Measurements from ENCODE around the gene SLC1A2.

DNA sequence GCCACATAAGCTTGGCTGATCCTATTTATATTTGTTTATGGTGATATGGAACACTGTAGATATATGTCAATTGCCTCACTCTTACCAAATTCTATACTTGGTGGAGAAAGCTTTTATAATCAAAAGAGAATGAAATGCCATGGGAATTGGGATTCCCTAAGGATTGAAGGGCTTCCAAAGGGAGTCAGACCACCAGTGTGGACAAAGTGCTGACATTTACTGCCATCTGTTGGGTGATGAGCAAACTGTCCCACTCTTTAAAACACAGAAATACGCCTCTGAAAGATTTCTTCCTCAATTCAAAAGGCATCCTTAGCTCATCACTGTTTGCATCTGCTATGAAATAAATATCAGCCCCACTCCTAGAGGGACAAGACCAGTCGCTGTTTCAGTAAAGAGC is 7.1 kb downstream of the SLC1A2 start:
- TF ChIP-seq, protein P1, sequence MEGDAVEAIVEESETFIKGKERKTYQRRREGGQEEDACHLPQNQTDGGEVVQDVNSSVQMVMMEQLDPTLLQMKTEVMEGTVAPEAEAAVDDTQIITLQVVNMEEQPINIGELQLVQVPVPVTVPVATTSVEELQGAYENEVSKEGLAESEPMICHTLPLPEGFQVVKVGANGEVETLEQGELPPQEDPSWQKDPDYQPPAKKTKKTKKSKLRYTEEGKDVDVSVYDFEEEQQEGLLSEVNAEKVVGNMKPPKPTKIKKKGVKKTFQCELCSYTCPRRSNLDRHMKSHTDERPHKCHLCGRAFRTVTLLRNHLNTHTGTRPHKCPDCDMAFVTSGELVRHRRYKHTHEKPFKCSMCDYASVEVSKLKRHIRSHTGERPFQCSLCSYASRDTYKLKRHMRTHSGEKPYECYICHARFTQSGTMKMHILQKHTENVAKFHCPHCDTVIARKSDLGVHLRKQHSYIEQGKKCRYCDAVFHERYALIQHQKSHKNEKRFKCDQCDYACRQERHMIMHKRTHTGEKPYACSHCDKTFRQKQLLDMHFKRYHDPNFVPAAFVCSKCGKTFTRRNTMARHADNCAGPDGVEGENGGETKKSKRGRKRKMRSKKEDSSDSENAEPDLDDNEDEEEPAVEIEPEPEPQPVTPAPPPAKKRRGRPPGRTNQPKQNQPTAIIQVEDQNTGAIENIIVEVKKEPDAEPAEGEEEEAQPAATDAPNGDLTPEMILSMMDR (IDR thresholded peaks at IDR 0.05 in 2 of 3, conservative IDR thresholded peaks at IDR 0.05 in 1 of 3; ENCODE audit: borderline replicate concordance in 1 of 3, insufficient read depth in 1 of 3, low read depth in 2 of 3, low read length in 2 of 3), result peak; percentile 48 to 70 (median 61); a peak in 4 of 6 replicates
- no peak for TF ChIP-seq EZH2 (IDR thresholded peaks at IDR 0.05)

Measured in HCT116 (cell line).